Measurements from ENCODE around the gene MYL10. TPM values are rescaled to one million over a fixed set of nuclear protein-coding genes. Genes with fewer than 3 reads are reported as not detected.

MYL10 gene
- total RNA-seq, 2 donors from 2014 or later = not detected

- no peaks in the 10 kb centered on the region for H3K36me3 Mint-ChIP-seq (ENCODE audit: low read depth)
- no peak overlapping the region for H3K27ac Mint-ChIP-seq
- no peaks in the 10 kb centered on the region for H3K9me3 Mint-ChIP-seq
- peak; percentile 6 for ATAC-seq (replicated peaks)
- H3K27me3 Mint-ChIP-seq = no peaks in the 10 kb centered on the region
- no peaks in the 10 kb centered on the region for H3K4me1 Mint-ChIP-seq
- H3K4me3 Mint-ChIP-seq = no peak overlapping the region
Measured at GRCh38 chr7:101602082-101602481, 27.0 kb downstream of the MYL10 start.

GRCh38 chr7:101599787-101600186 is 29.3 kb downstream of the MYL10 start:
- no peaks in the 10 kb centered on the region for H3K36me3 Mint-ChIP-seq (ENCODE audit: low read depth)
- no peaks in the 10 kb centered on the region for H3K4me1 Mint-ChIP-seq
- ATAC-seq (replicated peaks) = no peak
- H3K27ac Mint-ChIP-seq = no peak overlapping the region
- H3K4me3 Mint-ChIP-seq = no peak overlapping the region
- H3K27me3 Mint-ChIP-seq = no peaks in the 10 kb centered on the region
- H3K9me3 Mint-ChIP-seq = no peaks in the 10 kb centered on the region

GRCh38 chr7:101598986-101599771 is 29.9 kb downstream of the MYL10 start:
- H3K4me3 Mint-ChIP-seq = no peak overlapping the region
- ATAC-seq (replicated peaks) = no peak
- no peaks in the 10 kb centered on the region for H3K36me3 Mint-ChIP-seq (ENCODE audit: low read depth)
- no peaks in the 10 kb centered on the region for H3K9me3 Mint-ChIP-seq
- H3K27ac Mint-ChIP-seq = no peak overlapping the region
- H3K4me1 Mint-ChIP-seq = no peaks in the 10 kb centered on the region
- no peaks in the 10 kb centered on the region for H3K27me3 Mint-ChIP-seq

GRCh38 chr7:101598422-101598985 is 30.6 kb downstream of the MYL10 start:
- no peaks in the 10 kb centered on the region for H3K36me3 Mint-ChIP-seq (ENCODE audit: low read depth)
- H3K9me3 Mint-ChIP-seq = no peaks in the 10 kb centered on the region
- no peak overlapping the region for H3K27ac Mint-ChIP-seq
- no peak overlapping the region for H3K4me3 Mint-ChIP-seq
- no peaks in the 10 kb centered on the region for H3K4me1 Mint-ChIP-seq
- ATAC-seq (replicated peaks) = no peak
- H3K27me3 Mint-ChIP-seq = no peaks in the 10 kb centered on the region

GRCh38 chr7:101597941-101598340 is 31.2 kb downstream of the MYL10 start:
- H3K27me3 Mint-ChIP-seq = no peaks in the 10 kb centered on the region
- H3K9me3 Mint-ChIP-seq = no peaks in the 10 kb centered on the region
- no peaks in the 10 kb centered on the region for H3K36me3 Mint-ChIP-seq (ENCODE audit: low read depth)
- no peak overlapping the region for H3K4me3 Mint-ChIP-seq
- no peaks in the 10 kb centered on the region for H3K4me1 Mint-ChIP-seq
- ATAC-seq (replicated peaks) = no peak
- H3K27ac Mint-ChIP-seq = no peak overlapping the region

- Mint-ChIP-seq H3K27me3 (no peaks in the 10 kb centered on the region), H3K27ac (no peak overlapping the region), H3K9me3 (no peaks in the 10 kb centered on the region), H3K4me3 (no peak overlapping the region), H3K36me3 (ENCODE audit: low read depth) (no peaks in the 10 kb centered on the region), H3K4me1 (no peaks in the 10 kb centered on the region)
- no peak for ATAC-seq (replicated peaks)
Measured at GRCh38 chr7:101596898-101597297, 32.2 kb downstream of the MYL10 start.

- ATAC-seq (replicated peaks) = no peak
Measured at GRCh38 chr7:101595766-101596537, 33.1 kb downstream of the MYL10 start.

GRCh38 chr7:101595246-101595645 is 33.9 kb downstream of the MYL10 start:
- no peak for ATAC-seq (replicated peaks)
- no peaks in the 10 kb centered on the region for H3K4me1 Mint-ChIP-seq
- no peaks in the 10 kb centered on the region for H3K9me3 Mint-ChIP-seq
- no peaks in the 10 kb centered on the region for H3K27me3 Mint-ChIP-seq
- H3K36me3 Mint-ChIP-seq (ENCODE audit: low read depth) = no peaks in the 10 kb centered on the region
- H3K27ac Mint-ChIP-seq = no peak overlapping the region
- H3K4me3 Mint-ChIP-seq = no peak overlapping the region

More at GRCh38 chr7:101595766-101596537, 33.1 kb downstream of the MYL10 start:
- no peaks in the 10 kb centered on the region for H3K36me3 Mint-ChIP-seq (ENCODE audit: low read depth)
- H3K4me3 Mint-ChIP-seq = no peak overlapping the region
- H3K4me1 Mint-ChIP-seq = no peaks in the 10 kb centered on the region
- H3K27ac Mint-ChIP-seq = no peak overlapping the region
- H3K9me3 Mint-ChIP-seq = no peaks in the 10 kb centered on the region
- H3K27me3 Mint-ChIP-seq = no peaks in the 10 kb centered on the region

GRCh38 chr7:101594790-101595189 is 34.3 kb downstream of the MYL10 start:
- ATAC-seq (replicated peaks) = no peak
- Mint-ChIP-seq H3K27ac (no peak overlapping the region), H3K27me3 (no peaks in the 10 kb centered on the region), H3K36me3 (ENCODE audit: low read depth) (no peaks in the 10 kb centered on the region), H3K4me3 (no peak overlapping the region), H3K4me1 (no peaks in the 10 kb centered on the region), H3K9me3 (no peaks in the 10 kb centered on the region)

- Mint-ChIP-seq H3K27me3 (no peaks in the 10 kb centered on the region), H3K36me3 (ENCODE audit: low read depth) (no peaks in the 10 kb centered on the region), H3K4me1 (no peaks in the 10 kb centered on the region), H3K9me3 (no peaks in the 10 kb centered on the region), H3K27ac (no peak overlapping the region), H3K4me3 (no peak overlapping the region)
- ATAC-seq (replicated peaks) = no peak
Measured at GRCh38 chr7:101593556-101593955, 35.5 kb downstream of the MYL10 start.

- no peak overlapping the region for H3K27ac Mint-ChIP-seq
- ATAC-seq (replicated peaks) = no peak
- no peaks in the 10 kb centered on the region for H3K4me1 Mint-ChIP-seq
- no peaks in the 10 kb centered on the region for H3K27me3 Mint-ChIP-seq
- no peaks in the 10 kb centered on the region for H3K36me3 Mint-ChIP-seq (ENCODE audit: low read depth)
- H3K4me3 Mint-ChIP-seq = no peak overlapping the region
- no peaks in the 10 kb centered on the region for H3K9me3 Mint-ChIP-seq
Measured at GRCh38 chr7:101591504-101591903, 37.6 kb downstream of the MYL10 start.

- Mint-ChIP-seq H3K4me1 (no peaks in the 10 kb centered on the region), H3K4me3 (no peak overlapping the region), H3K27me3 (no peaks in the 10 kb centered on the region), H3K9me3 (no peaks in the 10 kb centered on the region), H3K36me3 (ENCODE audit: low read depth) (no peaks in the 10 kb centered on the region), H3K27ac (no peak overlapping the region)
- no peak for ATAC-seq (replicated peaks)
Measured at GRCh38 chr7:101590663-101591435, 38.2 kb downstream of the MYL10 start.

- Mint-ChIP-seq H3K27ac (no peak overlapping the region), H3K4me3 (no peak overlapping the region)
- no peak for ATAC-seq (replicated peaks)
Measured at GRCh38 chr7:101589976-101590662, 39.0 kb downstream of the MYL10 start.

GRCh38 chr7:101589052-101589451 is 40.0 kb downstream of the MYL10 start:
- Mint-ChIP-seq H3K27me3 (no peaks in the 10 kb centered on the region), H3K9me3 (no peaks in the 10 kb centered on the region)
- no peak for ATAC-seq (replicated peaks)

More at GRCh38 chr7:101589976-101590662, 39.0 kb downstream of the MYL10 start:
- no peaks in the 10 kb centered on the region for H3K9me3 Mint-ChIP-seq
- no peaks in the 10 kb centered on the region for H3K4me1 Mint-ChIP-seq
- no peaks in the 10 kb centered on the region for H3K27me3 Mint-ChIP-seq
- H3K36me3 Mint-ChIP-seq (ENCODE audit: low read depth) = no peaks in the 10 kb centered on the region

More at GRCh38 chr7:101589052-101589451, 40.0 kb downstream of the MYL10 start:
- Mint-ChIP-seq H3K27ac (no peak overlapping the region), H3K36me3 (ENCODE audit: low read depth) (no peaks in the 10 kb centered on the region), H3K4me1 (no peaks in the 10 kb centered on the region), H3K4me3 (no peak overlapping the region)
